HL-60 (cell line): ENCODE results near the gene ATOX1.

Experiments
- DNase-seq, 2 experiments: peaks; one replicate each; pipeline ENCODE4 v3.0.0-alpha.2; 2010 to 2020; ENCODE audit warnings: low read depth in 1 of 2, low spot score in 1 of 2
- H3K27ac ChIP-seq: fragments of 250-450 bp; sonication (Bioruptor Pico); replicated peaks from 2 replicates; pipeline ENCODE4 v1.5.1; 2020; ENCODE audit warnings: mild to moderate bottlenecking, moderate library complexity
- H3K27me3 ChIP-seq: fragments of 250-450 bp; sonication (Bioruptor Pico); 2 replicates; pipeline ENCODE4 v1.5.1; 2021; ENCODE audit warnings: mild to moderate bottlenecking, moderate library complexity; ENCODE audit not compliant: insufficient read depth, poor library complexity, severe bottlenecking
- H3K4me3 ChIP-seq: replicated peaks from 2 replicates; pipeline ENCODE4 v1.5.1; 2011; ENCODE audit warnings: mild to moderate bottlenecking, control low read depth, low read length; ENCODE audit not compliant: insufficient read depth
- GABPA ChIP-seq: IDR thresholded peaks from 2 replicates; pipeline ENCODE4 v1.6.1; 2012; ENCODE audit warnings: low read depth
- POLR2AphosphoS5 ChIP-seq: IDR thresholded peaks from 2 replicates; pipeline ENCODE4 v1.6.1; 2012; ENCODE audit warnings: low read depth
- REST ChIP-seq: IDR thresholded peaks from 2 replicates; pipeline ENCODE4 v1.6.1; 2012; ENCODE audit warnings: low read depth; ENCODE audit not compliant: insufficient replicate concordance
- SPI1 ChIP-seq: IDR thresholded peaks from 2 replicates; pipeline ENCODE4 v1.6.1; 2012; ENCODE audit warnings: low read depth, mild to moderate bottlenecking, borderline replicate concordance
- TF ChIP-seq, protein P1 (sequence below): IDR thresholded peaks from one replicate; pipeline ENCODE4 v1.5.1; 2011; ENCODE audit warnings: low read length, control low read depth, inconsistent platforms; ENCODE audit not compliant: insufficient read depth

ATOX1 gene

DNA sequence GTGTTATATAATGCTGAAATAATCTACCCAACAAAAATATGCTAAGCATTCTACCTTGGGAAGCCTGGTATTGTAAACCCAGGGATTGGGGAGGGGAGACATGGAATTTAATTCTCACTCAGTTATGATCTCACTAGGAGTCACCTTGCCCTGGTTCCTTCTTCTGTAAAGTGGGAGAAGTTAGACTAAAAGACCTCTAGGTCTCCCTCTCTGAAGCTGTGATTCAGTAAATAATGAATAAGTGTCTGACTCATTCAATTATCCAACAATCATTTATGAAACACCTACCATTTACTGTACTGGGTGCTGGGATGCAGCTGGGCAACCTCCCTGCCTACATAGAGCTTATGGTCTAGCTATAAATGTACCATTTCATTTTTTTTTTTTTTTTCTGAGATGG is 51.5 kb downstream of the ATOX1 start:
- TF ChIP-seq, protein P1, sequence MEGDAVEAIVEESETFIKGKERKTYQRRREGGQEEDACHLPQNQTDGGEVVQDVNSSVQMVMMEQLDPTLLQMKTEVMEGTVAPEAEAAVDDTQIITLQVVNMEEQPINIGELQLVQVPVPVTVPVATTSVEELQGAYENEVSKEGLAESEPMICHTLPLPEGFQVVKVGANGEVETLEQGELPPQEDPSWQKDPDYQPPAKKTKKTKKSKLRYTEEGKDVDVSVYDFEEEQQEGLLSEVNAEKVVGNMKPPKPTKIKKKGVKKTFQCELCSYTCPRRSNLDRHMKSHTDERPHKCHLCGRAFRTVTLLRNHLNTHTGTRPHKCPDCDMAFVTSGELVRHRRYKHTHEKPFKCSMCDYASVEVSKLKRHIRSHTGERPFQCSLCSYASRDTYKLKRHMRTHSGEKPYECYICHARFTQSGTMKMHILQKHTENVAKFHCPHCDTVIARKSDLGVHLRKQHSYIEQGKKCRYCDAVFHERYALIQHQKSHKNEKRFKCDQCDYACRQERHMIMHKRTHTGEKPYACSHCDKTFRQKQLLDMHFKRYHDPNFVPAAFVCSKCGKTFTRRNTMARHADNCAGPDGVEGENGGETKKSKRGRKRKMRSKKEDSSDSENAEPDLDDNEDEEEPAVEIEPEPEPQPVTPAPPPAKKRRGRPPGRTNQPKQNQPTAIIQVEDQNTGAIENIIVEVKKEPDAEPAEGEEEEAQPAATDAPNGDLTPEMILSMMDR, result no peak
- Histone ChIP-seq H3K27me3 (no peaks in the 10 kb centered on the region), H3K27ac (no peak overlapping the region), H3K4me3 (no peak overlapping the region)
- DNase-seq, result no peak

DNA sequence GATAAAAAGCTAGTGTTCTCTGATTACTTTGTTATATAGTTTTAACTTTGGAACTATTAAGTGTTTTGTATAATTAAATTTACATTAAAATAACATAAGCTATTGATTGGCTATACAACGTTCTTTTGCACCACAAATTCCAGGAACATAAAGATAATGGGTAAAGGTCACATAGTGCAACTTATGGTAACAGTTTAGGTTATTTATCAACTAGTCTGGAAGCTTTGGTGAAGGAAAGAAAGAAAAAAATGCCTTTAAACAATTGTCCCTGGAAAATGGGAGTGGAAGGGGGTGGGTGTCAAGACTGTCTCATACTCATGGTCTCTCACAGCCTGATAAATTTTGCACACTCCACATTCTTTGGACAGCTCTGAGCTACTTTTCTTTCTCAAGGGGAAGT is 54.7 kb downstream of the ATOX1 start:
- DNase-seq, result no peak
- TF ChIP-seq REST (no peak), POLR2AphosphoS5 (no peak), SPI1 (no peak), GABPA (no peak)
- TF ChIP-seq, protein P1, result no peak
- H3K4me3 ChIP-seq, result no peak overlapping the region
- H3K27me3 ChIP-seq, result no peaks in the 10 kb centered on the region
- no peak overlapping the region for H3K27ac ChIP-seq

DNA sequence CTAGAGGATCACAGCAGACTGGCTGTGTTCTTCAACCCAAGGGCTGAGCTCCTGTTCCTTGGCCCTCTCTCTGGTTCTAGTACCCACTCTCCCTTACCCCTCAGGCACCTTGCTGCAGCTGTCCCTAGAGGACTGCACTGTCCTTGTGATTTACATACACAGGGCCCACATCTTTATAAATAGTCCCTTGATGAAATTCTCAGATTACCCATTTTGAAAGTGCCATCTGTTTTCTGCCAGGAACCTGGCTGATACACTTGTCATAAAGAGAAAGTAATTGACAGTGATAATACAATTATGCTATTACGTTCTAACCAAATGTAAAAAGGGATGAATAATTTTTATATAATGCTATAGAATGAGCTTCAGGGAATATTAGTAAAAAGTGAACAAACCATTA is 55.2 kb downstream of the ATOX1 start:
- TF ChIP-seq GABPA (no peak), REST (no peak), POLR2AphosphoS5 (no peak), SPI1 (no peak)
- TF ChIP-seq, protein P1, result no peak
- no peaks in the 10 kb centered on the region for H3K27me3 ChIP-seq
- H3K4me3 ChIP-seq, result no peak overlapping the region
- no peak for DNase-seq
- no peak overlapping the region for H3K27ac ChIP-seq

DNA sequence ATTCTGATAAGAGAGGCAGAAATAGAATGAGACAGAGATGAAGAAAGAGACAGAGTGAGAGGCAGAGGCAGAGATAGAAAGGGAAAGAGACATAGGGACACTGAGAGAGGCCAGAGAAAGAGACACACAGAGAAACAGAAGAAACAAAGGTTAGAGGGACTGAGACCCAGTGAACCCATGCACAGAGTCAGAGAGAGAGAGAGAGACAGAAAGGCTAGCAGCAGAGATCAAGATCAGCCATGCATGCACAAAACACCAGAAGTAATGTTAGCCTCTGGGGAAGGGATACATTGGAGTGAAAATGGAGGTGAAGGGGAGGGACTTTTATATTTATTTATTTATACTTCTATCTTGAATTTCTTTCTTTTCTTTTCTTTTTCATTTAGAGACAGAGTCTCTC is 57.6 kb downstream of the ATOX1 start:
- Histone ChIP-seq H3K27me3 (no peaks in the 10 kb centered on the region), H3K4me3 (no peak overlapping the region), H3K27ac (no peak overlapping the region)
- TF ChIP-seq SPI1 (no peak), POLR2AphosphoS5 (no peak), GABPA (no peak), REST (no peak)
- TF ChIP-seq, protein P1, result no peak
- DNase-seq, result no peak
